ENCODE data around the gene GRIPAP1.
"Not testable (repeated sequence)": the region's sequence is repeated elsewhere in the genome, so short reads cannot be mapped to it uniquely, and the experiment has no call there.

The GRIPAP1 gene

GRCh38 chrX:49003696-49004095, 1.6 kb upstream of the GRIPAP1 start:
- Mint-ChIP-seq H3K4me3 (no peak overlapping the region), H3K27ac (no peak overlapping the region), H3K9me3 (no peaks in the 10 kb centered on the region), H3K36me3 (peaks cover 21% of the 10 kb centered on the region), H3K27me3 (no peaks in the 10 kb centered on the region), H3K4me1 (peaks cover 21% of the 10 kb centered on the region)
- no peak for ATAC-seq

GRCh38 chrX:49001521-49002090, 458 bp downstream of the GRIPAP1 start:
- peak; percentile 73 for ATAC-seq
- Mint-ChIP-seq H3K27ac (peak overlapping the region; percentile 97), H3K4me3 (peak overlapping the region; percentile 98), H3K27me3 (no peaks in the 10 kb centered on the region), H3K36me3 (peaks cover 40% of the 10 kb centered on the region), H3K9me3 (peaks cover 3% of the 10 kb centered on the region), H3K4me1 (peaks cover 39% of the 10 kb centered on the region)

GRCh38 chrX:49000636-49001035, 1.4 kb downstream of the GRIPAP1 start:
- H3K9me3 Mint-ChIP-seq, result peaks cover 3% of the 10 kb centered on the region
- H3K4me1 Mint-ChIP-seq, result peaks cover 39% of the 10 kb centered on the region
- no peaks in the 10 kb centered on the region for H3K27me3 Mint-ChIP-seq
- ATAC-seq, result no peak
- H3K36me3 Mint-ChIP-seq, result peaks cover 40% of the 10 kb centered on the region
- H3K4me3 Mint-ChIP-seq, result peak overlapping the region; percentile 98
- no peak overlapping the region for H3K27ac Mint-ChIP-seq

GRCh38 chrX:48999030-48999429, 3.0 kb downstream of the GRIPAP1 start:
- Mint-ChIP-seq H3K4me3 (no peak overlapping the region), H3K9me3 (peaks cover 3% of the 10 kb centered on the region), H3K36me3 (peaks cover 46% of the 10 kb centered on the region)

GRCh38 chrX:48998391-48998790, 3.7 kb downstream of the GRIPAP1 start:
- Mint-ChIP-seq H3K9me3 (peaks cover 3% of the 10 kb centered on the region), H3K4me1 (peaks cover 39% of the 10 kb centered on the region), H3K36me3 (peaks cover 50% of the 10 kb centered on the region), H3K27me3 (no peaks in the 10 kb centered on the region), H3K27ac (no peak overlapping the region), H3K4me3 (no peak overlapping the region)
- ATAC-seq, result no peak

More at GRCh38 chrX:48999030-48999429, 3.0 kb downstream of the GRIPAP1 start:
- Mint-ChIP-seq H3K27me3 (no peaks in the 10 kb centered on the region), H3K4me1 (peaks cover 39% of the 10 kb centered on the region), H3K27ac (no peak overlapping the region)
- no peak for ATAC-seq

- peaks cover 55% of the 10 kb centered on the region for H3K36me3 Mint-ChIP-seq
- no peak overlapping the region for H3K4me3 Mint-ChIP-seq
- no peak for ATAC-seq
- H3K27ac Mint-ChIP-seq, result peak overlapping the region; percentile 28
- peaks cover 39% of the 10 kb centered on the region for H3K4me1 Mint-ChIP-seq
- no peaks in the 10 kb centered on the region for H3K27me3 Mint-ChIP-seq
- H3K9me3 Mint-ChIP-seq, result peaks cover 3% of the 10 kb centered on the region
These were observed 4.2 kb downstream of the GRIPAP1 start for GRCh38 chrX:48997865-48998264.

GRCh38 chrX:48997455-48997854, 4.6 kb downstream of the GRIPAP1 start:
- H3K4me3 Mint-ChIP-seq, result no peak overlapping the region
- H3K27me3 Mint-ChIP-seq, result no peaks in the 10 kb centered on the region

GRCh38 chrX:48996969-48997368, 5.1 kb downstream of the GRIPAP1 start:
- Mint-ChIP-seq H3K4me3 (no peak overlapping the region), H3K4me1 (peaks cover 38% of the 10 kb centered on the region), H3K36me3 (peaks cover 62% of the 10 kb centered on the region), H3K27ac (peak overlapping the region; percentile 28), H3K9me3 (peaks cover 3% of the 10 kb centered on the region), H3K27me3 (no peaks in the 10 kb centered on the region)
- no peak for ATAC-seq

More at GRCh38 chrX:48997455-48997854, 4.6 kb downstream of the GRIPAP1 start:
- Mint-ChIP-seq H3K36me3 (peaks cover 59% of the 10 kb centered on the region), H3K9me3 (peaks cover 3% of the 10 kb centered on the region), H3K4me1 (peaks cover 39% of the 10 kb centered on the region), H3K27ac (peak overlapping the region; percentile 28)
- no peak for ATAC-seq

GRCh38 chrX:48992341-48992740, 9.7 kb downstream of the GRIPAP1 start:
- Mint-ChIP-seq H3K36me3 (peaks cover 50% of the 10 kb centered on the region), H3K27ac (no peak overlapping the region), H3K4me1 (peaks cover 4% of the 10 kb centered on the region), H3K9me3 (peaks cover 2% of the 10 kb centered on the region), H3K4me3 (no peak overlapping the region), H3K27me3 (no peaks in the 10 kb centered on the region)
- no peak for ATAC-seq

GRCh38 chrX:48989483-48989882, 12.6 kb downstream of the GRIPAP1 start:
- Mint-ChIP-seq H3K27me3 (no peaks in the 10 kb centered on the region), H3K9me3 (no peaks in the 10 kb centered on the region), H3K4me3 (no peak overlapping the region), H3K4me1 (no peaks in the 10 kb centered on the region), H3K36me3 (peaks cover 49% of the 10 kb centered on the region), H3K27ac (no peak overlapping the region)
- no peak for ATAC-seq

GRCh38 chrX:48983896-48984295, 18.2 kb downstream of the GRIPAP1 start:
- no peak for ATAC-seq
- Mint-ChIP-seq H3K27ac (no peak overlapping the region), H3K9me3 (no peaks in the 10 kb centered on the region), H3K4me1 (no peaks in the 10 kb centered on the region), H3K27me3 (no peaks in the 10 kb centered on the region), H3K36me3 (peaks cover 50% of the 10 kb centered on the region), H3K4me3 (no peak overlapping the region)

GRCh38 chrX:48983081-48983480, 19.0 kb downstream of the GRIPAP1 start:
- H3K4me3 Mint-ChIP-seq, result no peak overlapping the region
- no peaks in the 10 kb centered on the region for H3K4me1 Mint-ChIP-seq
- H3K27me3 Mint-ChIP-seq, result no peaks in the 10 kb centered on the region
- no peaks in the 10 kb centered on the region for H3K9me3 Mint-ChIP-seq
- no peak overlapping the region for H3K27ac Mint-ChIP-seq
- ATAC-seq, result no peak
- peaks cover 50% of the 10 kb centered on the region for H3K36me3 Mint-ChIP-seq

GRCh38 chrX:48981178-48981577, 20.9 kb downstream of the GRIPAP1 start:
- no peaks in the 10 kb centered on the region for H3K27me3 Mint-ChIP-seq
- H3K27ac Mint-ChIP-seq, result no peak overlapping the region
- H3K4me3 Mint-ChIP-seq, result no peak overlapping the region
- no peak for ATAC-seq
- H3K36me3 Mint-ChIP-seq, result peaks cover 50% of the 10 kb centered on the region
- no peaks in the 10 kb centered on the region for H3K9me3 Mint-ChIP-seq
- H3K4me1 Mint-ChIP-seq, result no peaks in the 10 kb centered on the region

GRCh38 chrX:48980341-48980740, 21.7 kb downstream of the GRIPAP1 start:
- not testable (repeated sequence) for H3K4me3 Mint-ChIP-seq, ATAC-seq, H3K4me1 Mint-ChIP-seq, H3K27ac Mint-ChIP-seq, H3K27me3 Mint-ChIP-seq, H3K9me3 Mint-ChIP-seq
- H3K36me3 Mint-ChIP-seq, result peaks cover 53% of the 10 kb centered on the region

- ATAC-seq, result no peak
- Mint-ChIP-seq H3K4me3 (no peak overlapping the region), H3K9me3 (no peaks in the 10 kb centered on the region), H3K4me1 (peaks cover 3% of the 10 kb centered on the region), H3K36me3 (peaks cover 52% of the 10 kb centered on the region), H3K27ac (peak overlapping the region; percentile 50), H3K27me3 (no peaks in the 10 kb centered on the region)
These were observed 23.8 kb downstream of the GRIPAP1 start for GRCh38 chrX:48978226-48978625.

GRCh38 chrX:48976086-48976485, 26.0 kb downstream of the GRIPAP1 start:
- no peak overlapping the region for H3K4me3 Mint-ChIP-seq
- H3K4me1 Mint-ChIP-seq, result peaks cover 20% of the 10 kb centered on the region
- H3K9me3 Mint-ChIP-seq, result no peaks in the 10 kb centered on the region
- peaks cover 53% of the 10 kb centered on the region for H3K36me3 Mint-ChIP-seq
- ATAC-seq, result no peak
- H3K27me3 Mint-ChIP-seq, result no peaks in the 10 kb centered on the region
- peak overlapping the region; percentile 13 for H3K27ac Mint-ChIP-seq
